Retina (tissue), 1 donor: Measurements from ENCODE around the gene LYPD4.

Experiments
- DNase-seq: peaks from one replicate; pipeline ENCODE4 v3.0.0-alpha.2; 2016

Gene LYPD4

DNA sequence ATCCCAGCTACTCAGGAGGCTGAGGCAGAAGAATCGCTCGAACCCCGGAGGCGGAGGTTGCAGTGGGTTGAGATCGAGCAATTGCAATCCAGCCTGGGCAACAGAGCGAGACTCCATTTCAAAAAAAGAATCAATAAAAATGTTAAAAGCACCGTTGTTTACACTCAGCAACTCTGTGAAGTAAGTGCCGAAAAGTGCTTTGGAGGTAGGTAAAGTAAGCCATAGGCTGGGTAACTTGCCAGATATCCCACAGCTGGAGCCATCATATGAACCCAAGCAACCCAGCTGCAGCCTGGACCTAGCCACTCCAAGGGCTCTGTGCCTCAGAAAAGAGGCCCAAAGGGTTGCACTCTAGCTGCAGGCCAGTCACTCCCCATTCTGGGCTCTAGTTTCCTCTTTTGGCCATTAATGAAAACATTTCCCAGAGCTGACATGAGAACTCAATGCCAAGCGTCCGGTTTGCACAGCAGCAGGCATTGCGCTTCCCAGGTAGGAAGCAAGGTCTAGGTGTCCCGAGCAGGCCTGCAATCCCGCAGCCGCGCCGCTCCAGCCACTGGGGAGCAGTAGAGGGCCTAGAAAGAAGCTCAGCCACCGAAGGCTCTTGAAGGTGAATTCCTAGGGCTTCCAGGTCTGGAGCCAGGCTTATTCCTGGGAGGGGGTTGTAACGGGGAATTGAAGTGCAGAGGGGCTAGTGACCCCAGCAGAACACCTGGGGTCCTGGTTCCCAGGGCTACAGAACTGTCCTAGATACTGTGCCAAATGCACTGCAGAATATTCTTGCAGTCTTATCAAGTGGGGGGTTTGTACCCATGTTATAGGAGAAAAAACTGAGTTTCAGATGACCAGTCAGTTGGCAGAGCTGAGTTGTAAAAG is 28.5 kb upstream of the LYPD4 start:
- DNase-seq, result peak; percentile 66

DNA sequence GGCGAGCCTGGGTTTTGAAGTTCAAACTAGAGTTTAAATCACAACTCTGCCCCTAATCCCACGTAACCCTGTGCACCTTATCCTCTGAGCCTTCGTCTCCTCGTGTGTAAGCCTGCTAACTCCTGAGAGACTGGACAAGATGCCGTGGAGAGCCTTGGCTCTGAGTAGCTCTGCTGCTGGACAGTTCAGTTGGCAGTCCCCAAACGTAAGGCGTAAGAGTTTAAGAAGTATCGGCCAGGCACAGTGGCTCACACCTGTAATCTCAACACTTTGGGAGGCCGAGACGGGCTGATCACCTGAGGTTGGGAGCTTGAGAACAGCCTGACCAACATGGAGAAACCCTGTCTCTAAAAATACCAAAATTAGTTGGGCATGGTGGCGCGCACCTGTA is 27.9 kb upstream of the LYPD4 start:
- no peak for DNase-seq

DNA sequence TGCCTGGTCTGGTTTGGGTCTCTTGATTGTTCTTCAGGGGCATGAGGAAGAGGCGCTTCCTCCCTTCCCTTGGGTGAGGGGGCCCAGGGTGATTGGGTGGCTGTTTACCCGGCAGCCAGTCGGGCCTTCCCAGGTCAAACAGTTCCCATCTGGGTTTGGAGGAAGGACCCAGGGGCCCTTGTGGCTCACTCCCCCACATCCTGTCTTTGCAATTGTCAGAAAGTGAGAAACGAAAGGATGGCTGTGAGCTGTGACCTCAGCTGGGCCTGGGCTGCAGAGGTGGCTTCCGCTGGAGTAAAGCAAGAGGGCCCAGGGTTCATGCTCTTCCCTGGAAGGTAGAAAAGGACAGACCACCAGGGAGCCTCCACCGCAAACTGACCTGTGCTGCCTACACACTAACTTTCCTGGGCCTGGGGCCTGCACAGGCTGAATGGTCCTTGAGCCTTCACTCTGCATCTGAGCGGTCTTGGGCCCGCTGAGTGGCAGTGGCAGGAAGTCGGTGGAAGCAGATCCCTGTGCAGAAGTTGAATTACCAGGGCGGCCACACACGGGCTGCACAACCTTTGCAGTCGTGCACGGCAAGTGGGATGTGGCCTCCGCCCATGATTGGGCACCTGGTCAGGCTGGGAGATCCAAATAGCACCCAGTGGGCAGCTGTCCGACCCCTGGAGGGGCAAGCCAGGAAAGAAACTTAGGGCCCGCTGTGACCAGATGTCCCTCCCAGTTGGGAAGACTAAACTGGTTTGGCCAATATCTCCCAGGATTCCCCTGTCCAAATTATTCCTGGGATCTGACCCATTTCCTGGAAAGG is 27.3 kb upstream of the LYPD4 start:
- DNase-seq, result no peak

DNA sequence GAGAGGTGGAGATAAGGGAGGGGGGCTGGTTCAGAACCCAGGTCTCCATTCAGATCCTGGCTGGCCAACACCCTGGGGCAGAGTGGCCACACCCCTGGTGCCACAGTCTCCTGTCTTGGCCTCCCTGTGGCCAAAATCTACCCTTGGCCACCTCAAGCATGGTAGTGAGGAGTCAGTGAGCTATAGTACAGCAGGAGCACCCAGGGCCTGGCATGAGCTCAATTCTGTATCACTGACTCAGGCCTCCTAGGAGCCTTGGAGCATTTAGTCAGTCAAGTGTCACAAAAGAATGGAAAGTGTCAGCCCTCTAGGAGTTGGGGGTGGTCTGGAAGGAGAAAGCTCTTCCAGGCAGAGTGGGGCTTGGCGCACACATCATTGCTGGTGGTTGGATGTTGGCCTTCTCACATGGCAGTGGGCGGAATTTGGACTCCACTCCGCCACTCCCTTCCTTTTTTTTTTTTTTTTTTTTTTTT is 26.0 kb upstream of the LYPD4 start:
- DNase-seq, result no peak

DNA sequence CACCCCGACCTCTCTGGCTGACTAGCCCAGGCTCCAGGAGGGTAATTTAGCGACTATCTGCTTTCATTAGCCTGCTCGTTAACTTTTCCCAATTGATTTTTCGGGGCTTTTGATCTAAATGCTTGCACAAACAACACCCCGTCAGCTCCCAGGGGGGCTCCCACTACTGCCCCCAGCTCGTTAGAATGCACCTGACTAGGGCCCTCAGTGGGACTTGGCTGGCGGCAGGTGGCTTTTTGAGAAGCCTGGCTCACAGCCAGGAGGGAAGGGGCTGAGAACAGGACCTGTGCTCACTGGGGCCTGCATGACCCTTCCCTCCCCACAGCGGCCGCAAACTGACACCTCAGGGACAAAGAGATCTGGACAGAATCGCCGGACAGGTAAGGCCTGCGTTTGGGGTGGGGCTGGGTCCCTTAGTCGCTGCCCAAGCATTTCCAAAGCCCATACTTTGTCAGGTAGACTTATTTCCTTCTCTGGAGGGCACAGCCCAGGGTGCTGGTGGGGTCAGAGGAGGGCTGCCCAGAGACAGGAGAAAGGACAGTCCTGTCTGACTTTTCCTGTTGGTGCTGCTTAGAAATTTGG is 25.0 kb upstream of the LYPD4 start:
- no peak for DNase-seq

DNA sequence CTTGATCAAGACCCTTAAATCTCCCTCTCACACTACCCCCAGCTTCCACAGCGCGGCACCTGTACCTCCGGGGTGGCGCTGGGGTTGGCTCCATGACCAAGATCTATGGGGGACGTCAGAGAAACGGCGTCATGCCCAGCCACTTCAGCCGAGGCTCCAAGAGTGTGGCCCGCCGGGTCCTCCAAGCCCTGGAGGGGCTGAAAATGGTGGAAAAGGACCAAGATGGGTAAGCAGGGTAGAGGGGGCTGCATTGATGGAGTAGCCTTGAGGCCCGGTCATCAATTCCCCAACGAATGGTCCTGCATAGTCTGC is 24.5 kb upstream of the LYPD4 start:
- DNase-seq, result no peak

DNA sequence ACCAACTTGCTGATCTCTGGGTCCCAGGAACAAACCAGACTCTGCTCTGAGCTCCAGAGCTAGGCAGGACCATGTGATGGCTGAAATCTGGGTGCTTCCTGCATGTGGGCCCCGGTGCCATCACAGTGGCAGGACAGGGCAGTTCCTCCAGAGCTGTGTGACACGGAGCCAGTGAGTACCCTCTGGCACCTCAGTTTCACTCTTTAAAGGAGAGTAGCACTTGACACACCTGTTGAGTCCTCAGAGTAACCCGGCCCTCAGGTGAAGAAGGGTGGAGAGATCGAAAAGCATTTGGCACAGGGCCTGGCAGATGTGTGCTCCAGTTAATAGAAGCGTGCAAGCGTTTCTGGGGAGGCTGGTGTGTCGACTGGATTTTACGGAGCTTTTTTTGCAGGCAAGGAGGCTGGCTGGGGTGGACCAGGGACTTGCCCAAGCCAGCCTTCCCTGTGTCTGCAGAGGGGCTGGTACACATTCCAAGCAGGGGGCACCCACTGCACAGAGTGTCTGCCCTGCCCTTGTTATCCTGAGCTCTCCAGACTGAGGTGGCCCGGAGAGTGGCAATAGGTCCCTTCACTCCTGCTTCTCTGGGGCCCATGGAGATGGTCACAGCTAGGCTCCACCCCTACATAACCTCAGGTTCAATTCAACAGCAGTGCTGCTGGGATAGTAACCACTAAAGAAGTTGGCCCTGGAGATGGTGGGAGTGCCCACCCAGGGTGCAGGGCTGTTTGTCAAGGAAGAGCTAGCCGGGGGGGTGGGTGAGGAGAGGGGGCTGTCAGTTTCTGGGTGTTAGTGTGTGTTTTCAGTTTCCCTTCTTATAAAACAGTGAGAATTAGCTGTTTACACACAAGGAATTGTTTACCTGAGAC is 23.9 kb upstream of the LYPD4 start:
- no peak for DNase-seq

DNA sequence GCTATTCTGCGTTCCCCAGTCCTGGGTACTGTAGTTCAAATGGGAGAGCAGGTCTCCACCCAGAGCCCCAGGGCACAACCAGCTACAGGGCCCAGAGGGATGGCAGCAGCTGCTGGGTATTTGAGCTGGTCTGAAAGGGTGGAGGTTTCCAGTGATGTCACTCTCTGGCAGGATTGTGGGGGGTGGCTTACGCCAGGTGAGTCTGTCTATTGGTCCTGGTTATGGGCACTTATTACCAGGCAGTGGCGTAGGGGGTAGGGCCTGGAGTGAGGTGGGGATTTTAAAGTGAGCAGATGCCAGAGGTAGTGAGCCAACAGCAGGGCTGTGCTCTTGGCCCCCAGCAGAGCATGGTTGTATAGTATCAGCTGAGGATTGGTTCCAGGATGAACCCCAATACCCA is 21.8 kb upstream of the LYPD4 start:
- DNase-seq, result no peak

DNA sequence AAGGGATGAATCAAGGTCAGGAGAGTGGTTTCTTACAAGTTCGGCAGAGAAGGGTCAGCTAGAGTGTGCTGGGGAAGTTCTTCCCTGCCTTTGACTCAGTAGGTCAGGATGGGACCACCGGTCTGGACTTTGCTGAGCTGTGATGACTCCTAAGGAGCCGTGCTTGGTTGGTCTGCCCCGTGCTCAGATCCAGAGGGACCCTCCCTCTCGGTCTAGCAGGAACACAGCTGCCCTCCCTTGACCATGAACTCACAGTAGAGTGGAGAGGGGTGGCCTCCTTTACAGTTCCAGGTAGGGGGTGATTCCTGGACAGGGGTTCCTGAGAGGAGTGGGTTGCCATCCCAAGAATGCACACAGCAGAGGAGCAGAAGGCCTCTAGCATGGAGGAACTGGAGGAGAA is 19.9 kb upstream of the LYPD4 start:
- no peak for DNase-seq

DNA sequence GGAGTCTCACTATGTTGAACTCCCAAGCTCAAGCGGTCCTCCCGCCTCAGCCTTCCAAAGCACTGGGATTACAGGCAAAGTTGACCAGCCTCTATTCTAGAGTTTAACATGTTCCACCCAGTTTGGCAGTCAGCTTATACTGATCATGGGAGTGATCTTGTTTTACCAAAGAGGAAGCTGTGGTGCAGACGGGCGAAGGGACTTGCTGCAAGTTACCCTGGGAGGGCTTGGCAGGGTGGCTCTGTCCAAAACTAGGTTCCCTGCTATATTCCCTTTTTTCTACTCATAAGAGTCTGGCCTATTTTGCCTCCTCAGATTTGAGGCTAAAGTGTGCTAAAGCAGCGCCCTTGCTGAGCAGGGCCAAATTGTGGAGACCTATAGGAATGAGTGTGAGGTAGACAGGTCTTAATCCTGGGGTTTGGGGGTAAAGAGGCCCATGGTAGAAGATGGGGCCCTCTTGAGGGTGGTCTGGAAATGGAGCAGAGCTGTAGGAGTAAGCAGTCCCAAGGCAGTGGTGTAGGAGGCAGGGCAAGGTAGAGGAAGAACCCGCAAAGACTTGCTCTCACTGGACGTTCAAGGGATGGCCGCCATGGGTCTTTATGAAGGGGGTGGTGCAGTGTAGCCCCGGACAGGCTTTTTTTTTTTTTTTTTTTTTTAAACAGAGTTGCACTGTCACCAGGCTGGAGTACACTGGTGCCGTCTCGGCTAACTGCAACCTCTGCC is 18.9 kb upstream of the LYPD4 start:
- DNase-seq, result no peak

DNA sequence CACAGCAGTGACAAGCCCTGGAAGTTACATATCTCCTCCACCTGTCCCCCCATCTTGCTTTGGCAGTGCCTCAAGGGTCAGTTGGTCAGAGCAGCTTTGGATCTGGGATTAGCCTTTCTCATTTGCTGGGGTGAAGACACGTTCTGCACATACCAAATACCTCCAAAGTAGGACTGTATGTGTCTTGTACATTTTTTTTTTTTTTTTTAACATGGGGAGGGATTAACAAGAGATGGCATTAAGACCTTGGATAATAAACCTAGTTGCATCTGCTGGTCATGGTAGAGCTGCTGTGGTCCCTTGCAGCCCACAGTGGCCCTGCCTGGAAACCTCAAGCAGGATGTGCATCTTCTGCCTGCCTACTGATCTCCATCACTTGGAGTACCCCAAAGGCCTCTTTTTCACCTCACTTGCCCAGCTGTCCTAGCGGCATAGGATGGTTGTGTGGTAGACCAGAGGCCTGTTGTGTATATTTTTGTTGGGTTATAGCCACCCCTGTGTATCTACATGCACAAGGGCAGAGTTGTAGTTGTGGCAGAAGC is 18.0 kb upstream of the LYPD4 start:
- no peak for DNase-seq

DNA sequence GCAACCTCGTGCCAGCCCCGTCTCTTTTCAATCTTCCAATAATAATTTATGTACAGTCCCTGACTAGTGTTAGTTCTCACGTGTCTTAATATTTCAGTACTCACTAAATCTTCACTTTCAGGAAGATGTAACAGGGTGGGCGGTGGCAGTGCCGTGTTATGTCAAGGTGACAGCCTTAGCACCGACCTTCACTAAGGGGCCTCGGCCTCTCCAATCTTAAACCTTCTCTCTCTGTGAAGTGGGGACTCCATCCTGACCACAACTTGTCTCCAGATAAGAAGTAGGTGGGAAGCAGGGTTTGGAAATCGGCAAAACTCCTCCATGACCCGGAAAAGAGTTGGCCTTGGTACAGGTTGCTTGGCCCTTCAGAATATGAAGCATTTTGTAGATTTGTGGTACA is 17.4 kb upstream of the LYPD4 start:
- no peak for DNase-seq

DNA sequence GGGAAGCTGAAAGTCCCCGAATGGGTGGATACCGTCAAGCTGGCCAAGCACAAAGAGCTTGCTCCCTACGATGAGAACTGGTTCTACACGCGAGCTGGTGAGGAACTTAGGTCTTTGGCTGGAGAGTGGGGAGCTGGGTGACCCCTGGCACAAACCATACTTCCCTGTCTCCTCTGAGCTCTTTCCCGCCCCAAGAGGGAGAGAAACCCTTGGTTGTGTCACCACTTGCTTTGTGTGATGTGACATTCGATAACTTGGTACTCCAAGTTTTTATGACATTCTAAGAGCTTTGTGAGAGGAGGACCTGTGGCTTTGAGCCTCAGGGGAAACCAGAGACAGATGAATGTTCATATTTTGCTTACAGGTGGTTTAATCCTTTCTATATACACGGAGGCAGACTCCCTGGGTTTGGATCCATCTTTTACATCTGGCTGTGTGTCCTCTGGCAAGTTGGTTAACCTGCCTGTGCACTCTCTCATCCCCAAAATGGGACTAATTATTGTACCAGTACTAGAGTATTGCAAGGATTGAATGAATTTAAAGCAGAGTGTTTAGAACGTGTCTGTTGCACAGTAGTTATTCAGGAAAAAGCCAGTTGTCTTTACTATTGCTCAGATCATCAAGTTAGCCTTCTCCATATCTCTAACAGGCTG is 16.8 kb upstream of the LYPD4 start:
- DNase-seq, result no peak

DNA sequence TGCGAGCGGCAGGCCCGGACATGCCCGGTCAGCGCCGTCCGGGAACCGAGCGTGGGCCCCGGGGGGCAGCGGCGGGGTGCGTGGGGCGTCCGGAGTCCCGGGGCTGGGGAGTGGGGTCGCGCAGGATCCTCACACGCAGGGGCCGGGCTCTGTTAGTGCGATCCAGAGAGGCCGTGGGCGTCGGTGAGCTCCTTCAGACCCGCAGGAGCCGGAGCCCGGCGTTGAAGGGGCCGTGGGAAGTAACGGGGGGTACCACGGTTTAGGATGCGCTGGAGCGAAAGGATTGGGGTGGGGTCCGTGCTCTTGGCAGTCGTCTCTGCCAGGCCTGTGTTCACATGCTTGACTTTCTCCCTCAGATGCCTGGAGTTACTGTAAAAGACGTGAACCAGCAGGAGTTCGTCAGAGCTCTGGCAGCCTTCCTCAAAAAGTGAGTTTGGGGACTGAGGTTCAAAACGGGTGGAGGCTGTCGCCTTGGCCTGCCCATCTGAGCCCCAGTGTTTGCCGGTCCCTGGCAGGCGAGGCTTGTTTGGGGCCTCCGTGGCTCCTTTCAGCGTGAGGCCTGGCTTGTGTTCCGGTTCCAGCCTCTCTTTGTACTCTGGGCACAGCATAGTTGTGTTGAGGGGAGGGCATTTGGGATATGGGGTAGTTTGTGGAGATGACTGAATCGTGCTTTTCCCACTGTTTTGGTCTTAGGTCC is 16.1 kb upstream of the LYPD4 start:
- DNase-seq, result peak; percentile 35

DNA sequence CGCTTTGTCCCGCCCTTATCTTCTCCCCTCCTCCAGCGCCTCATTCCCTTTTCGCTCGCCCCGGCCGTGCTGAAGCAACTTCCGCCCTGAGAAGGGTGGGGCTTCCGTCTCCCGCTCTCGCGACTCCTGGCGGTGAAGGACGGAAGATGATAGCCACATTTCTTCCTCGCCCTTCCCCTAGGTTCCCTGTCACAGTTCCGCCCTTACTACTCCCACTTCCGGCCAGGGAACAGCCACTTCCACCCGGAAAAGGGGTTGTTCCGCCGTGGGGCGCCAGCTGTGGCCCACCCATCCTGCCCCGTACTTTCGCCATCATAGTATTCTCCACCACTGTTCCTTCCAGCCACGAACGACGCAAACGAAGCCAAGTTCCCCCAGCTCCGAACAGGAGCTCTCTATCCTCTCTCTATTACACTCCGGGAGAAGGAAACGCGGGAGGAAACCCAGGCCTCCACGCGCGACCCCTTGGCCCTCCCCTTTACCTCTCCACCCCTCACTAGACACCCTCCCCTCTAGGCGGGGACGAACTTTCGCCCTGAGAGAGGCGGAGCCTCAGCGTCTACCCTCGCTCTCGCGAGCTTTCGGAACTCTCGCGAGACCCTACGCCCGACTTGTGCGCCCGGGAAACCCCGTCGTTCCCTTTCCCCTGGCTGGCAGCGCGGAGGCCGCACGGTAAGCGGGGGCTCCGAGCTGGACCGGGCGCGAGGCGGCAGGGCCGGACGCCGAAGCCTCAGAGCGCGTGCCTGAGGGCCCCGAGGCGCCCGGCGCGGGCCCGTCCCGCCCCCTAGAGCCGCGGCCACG is 15.3 kb upstream of the LYPD4 start, which contains the start of gene RPS19:
RPS19 (plus strand) TSS at position 638 of the 801 bp plus-strand sequence. CDS start 520 bp downstream, outside the sequence.
- DNase-seq, result peak; percentile 100

DNA sequence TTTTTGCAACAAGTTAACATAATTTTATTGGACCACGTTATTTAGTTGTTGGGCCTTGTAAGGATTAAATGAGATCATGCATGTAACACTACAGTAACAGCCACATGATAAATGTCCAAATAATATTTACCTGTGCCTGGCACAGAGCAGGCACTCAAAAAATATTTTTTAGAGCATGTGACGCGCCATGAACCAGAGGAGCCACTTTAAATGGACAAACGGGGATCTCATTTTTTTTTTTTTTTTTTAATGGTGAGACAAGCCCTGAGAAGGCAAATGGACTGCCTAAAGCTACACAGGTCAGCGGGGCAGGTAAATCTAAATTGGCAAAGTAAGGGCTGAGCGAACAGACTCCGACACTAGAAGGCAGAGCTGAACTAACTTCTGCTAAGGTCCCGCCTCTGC is 14.7 kb upstream of the LYPD4 start:
- no peak for DNase-seq

DNA sequence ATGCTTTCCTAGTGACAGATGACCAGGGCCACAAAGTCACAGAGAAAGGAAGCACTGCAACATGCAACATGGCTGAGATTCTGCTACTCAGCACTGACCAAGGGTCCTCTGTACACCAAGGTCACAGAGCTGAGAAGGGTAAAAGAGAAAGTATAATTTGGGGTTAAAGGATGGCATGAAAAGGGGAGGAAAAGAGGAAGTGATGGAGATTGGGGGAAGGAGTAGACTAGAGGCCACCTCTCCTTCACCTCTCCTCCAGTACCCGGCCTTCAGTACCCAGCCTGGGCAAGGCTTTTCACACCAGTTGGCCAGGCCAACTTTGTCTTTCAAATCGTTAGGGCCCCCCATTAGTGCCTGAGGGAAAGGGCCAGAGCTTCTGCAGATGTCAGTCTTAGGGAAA is 9.3 kb upstream of the LYPD4 start:
- no peak for DNase-seq

DNA sequence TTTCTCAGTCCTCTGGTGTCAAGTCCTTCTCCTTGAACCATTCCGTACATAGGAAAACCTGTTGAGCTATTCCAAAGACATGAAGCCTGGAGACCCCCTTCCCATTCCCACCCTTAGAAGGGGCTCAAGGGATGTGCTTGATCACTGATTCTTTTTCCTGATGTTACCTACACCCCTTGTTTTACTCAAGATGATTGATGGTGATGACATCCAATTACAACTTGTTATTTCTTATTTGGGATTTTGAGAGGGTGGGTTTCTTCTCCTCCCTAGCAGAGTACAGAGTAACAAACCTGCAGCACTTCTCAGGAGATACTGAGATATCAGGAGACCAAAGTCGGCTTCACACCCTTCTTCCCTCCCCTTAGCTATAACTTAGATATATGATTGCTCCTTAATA is 8.9 kb upstream of the LYPD4 start:
- DNase-seq, result no peak

DNA sequence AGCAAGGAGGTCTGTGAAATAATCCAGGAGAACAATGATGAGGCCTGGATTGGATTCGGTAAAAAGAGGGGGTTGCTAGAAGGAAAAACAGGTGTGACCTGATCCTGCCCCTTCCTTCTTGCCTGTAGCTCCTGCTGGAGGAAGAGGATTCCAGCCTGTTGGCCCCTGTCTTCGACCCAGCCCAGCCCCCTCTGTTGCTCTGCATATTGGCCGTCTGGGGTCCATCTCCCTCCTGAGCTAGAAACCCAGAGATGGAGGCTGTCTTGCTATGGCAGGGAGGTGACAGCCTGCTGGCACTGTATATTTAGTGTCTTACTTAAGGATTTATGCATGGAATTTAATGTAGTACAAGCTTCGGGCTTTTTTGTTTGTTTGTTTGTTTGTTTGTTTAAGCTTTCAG is 7.0 kb upstream of the LYPD4 start:
- DNase-seq, result no peak

DNA sequence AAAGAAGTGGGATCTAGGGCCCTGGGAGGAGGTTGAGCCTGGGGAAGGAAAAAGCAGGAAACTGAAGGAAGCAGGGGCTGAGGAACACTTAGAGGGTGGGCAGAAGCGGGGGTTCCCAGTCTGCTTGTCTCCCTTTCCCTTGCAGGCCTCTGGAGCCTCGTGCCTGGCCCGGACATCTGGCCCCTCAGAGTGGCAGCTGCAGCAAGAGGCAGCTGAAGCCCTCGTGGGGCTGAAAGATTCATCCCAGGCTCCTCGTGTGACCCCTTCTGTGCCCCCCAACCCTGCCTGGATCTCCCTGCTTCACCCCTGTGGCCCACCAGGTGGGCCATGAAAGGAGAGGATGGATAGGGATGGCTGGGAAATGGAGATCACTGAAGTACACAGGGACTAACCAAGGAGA is 5.9 kb upstream of the LYPD4 start:
- DNase-seq, result no peak
